HepG2 (cell line): ENCODE results near the gene ZNF184. TPM values are rescaled to one million over a fixed set of nuclear protein-coding genes. Genes with fewer than 3 reads are reported as not detected.

Experiments used
- AKNA ChIP-seq: sonication (generic); formaldehyde crosslinking; IDR thresholded peaks from 2 replicates; pipeline ENCODE4 v1.4.0; 2020; ENCODE audit warnings: missing genetic modification reagents, borderline replicate concordance
- HHEX ChIP-seq: IDR thresholded peaks from 2 replicates; pipeline ENCODE4 v1.6.1; 2016; ENCODE audit warnings: control low read depth
- HMGXB4 ChIP-seq, 2 experiments: sonication (generic) in 1 of 2; formaldehyde crosslinking in 1 of 2; IDR thresholded peaks; 2 replicates each; pipeline versions ENCODE4 v1.4.0 to v1.6.1; 2018 to 2020; ENCODE audit warnings: missing genetic modification reagents in 2 of 2, borderline replicate concordance in 1 of 2, low read depth in 1 of 2, mild to moderate bottlenecking in 1 of 2, missing biosample characterization in 1 of 2
- HOXA5 ChIP-seq: sonication (generic); formaldehyde crosslinking; IDR thresholded peaks from 2 replicates; pipeline ENCODE4 v1.4.0; 2020; ENCODE audit warnings: missing genetic modification reagents
- MIER3 ChIP-seq: IDR thresholded peaks from 2 replicates; pipeline ENCODE4 v1.6.1; 2016; ENCODE audit warnings: missing compliant biosample characterization, borderline replicate concordance
- MLX ChIP-seq: IDR thresholded peaks from 2 replicates; pipeline ENCODE4 v1.6.1; 2016
- POLR2G ChIP-seq: fragments of 200-400 bp; formaldehyde crosslinking; IDR thresholded peaks from 2 replicates; pipeline ENCODE4 v1.6.1; 2018; ENCODE audit warnings: mild to moderate bottlenecking, low read depth, low read length, moderate library complexity
- SKI ChIP-seq: fragments of 450-650 bp; IDR thresholded peaks from one replicate; pipeline ENCODE4 v1.6.1; 2018; ENCODE audit warnings: mild to moderate bottlenecking; ENCODE audit not compliant: partially characterized antibody
- STAG1 ChIP-seq: sonication (generic); formaldehyde crosslinking; IDR thresholded peaks from 2 replicates; pipeline ENCODE4 v1.4.0; 2020; ENCODE audit warnings: missing genetic modification reagents
- TRIM24 ChIP-seq: sonication (generic); formaldehyde crosslinking; IDR thresholded peaks from 2 replicates; pipeline ENCODE4 v1.8.0; 2022; ENCODE audit warnings: mild to moderate bottlenecking, missing genetic modification reagents
- YEATS4 ChIP-seq: sonication (generic); formaldehyde crosslinking; IDR thresholded peaks from 2 replicates; pipeline ENCODE4 v1.4.0; 2020; ENCODE audit warnings: missing genetic modification reagents, borderline replicate concordance
- ZFP37 ChIP-seq: sonication (generic); formaldehyde crosslinking; IDR thresholded peaks from 2 replicates; pipeline ENCODE4 v1.4.0; 2020; ENCODE audit warnings: missing genetic modification reagents, borderline replicate concordance
- ZNF275 ChIP-seq: sonication (generic); formaldehyde crosslinking; IDR thresholded peaks from 2 replicates; pipeline ENCODE4 v1.8.0; 2022; ENCODE audit warnings: missing genetic modification reagents, mild to moderate bottlenecking, inconsistent platforms, borderline replicate concordance
- ZNF513 ChIP-seq: sonication (generic); formaldehyde crosslinking; conservative IDR thresholded peaks from 2 replicates; pipeline ENCODE4 v1.5.0; 2020; ENCODE audit warnings: missing genetic modification reagents
- ZNF639 ChIP-seq: conservative IDR thresholded peaks from 2 replicates; pipeline ENCODE4 v1.6.1; 2018; ENCODE audit warnings: missing genetic modification reagents
- polyA plus RNA-seq, 8 experiments: library from polyadenylated mRNA; depleted of rRNA in 3 of 8; stranded (reverse) in 7 of 8; unstranded in 1 of 8; fragments of >200 nt; fragmentation: Illumina TruSeq in 4 of 8; extraction: Trizol in 4 of 8; gene quantifications; 2 replicates each; pipeline versions ENCODE4 v1.2.1 to v1.2.3, GENCODE V29; 2011 to 2016; ENCODE audit warnings: low read depth in 4 of 8, missing spikeins in 1 of 8, mixed read lengths in 1 of 8; ENCODE audit not compliant: insufficient read depth in 1 of 8
- total RNA-seq, 5 experiments: library from RNA; depleted of rRNA; stranded (reverse); fragments of >200 nt; fragmentation: Illumina TruSeq; extraction: Trizol; gene quantifications; 2 replicates each; pipeline ENCODE4 v1.2.3, GENCODE V29; 2016; ENCODE audit warnings: low read depth in 1 of 5

The ZNF184 gene
- total and polyA plus RNA-seq, 2 of the 13 experiments (the other 11 are each of a cell fraction or from before 2014, with no cell fraction given) = 2.1 to 10.1 TPM

- TF ChIP-seq ZNF275 (CRISPR knock-in tag) (no peak), POLR2G (no peak), SKI (no peak), MLX (0 out of 2 replicates have a peak, but pooled peaks have one; percentile 35), HHEX (CRISPR knock-in tag) (no peak), TRIM24 (CRISPR knock-in tag) (no peak), ZNF513 (CRISPR knock-in tag) (no peak), YEATS4 (CRISPR knock-in tag) (0 out of 2 replicates have a peak, but pooled peaks have one; percentile 15), AKNA (CRISPR knock-in tag) (no peak), ZFP37 (no peak), ZNF639 (CRISPR knock-in tag) (no peak), HMGXB4 (CRISPR knock-in tag; IDR thresholded peaks at IDR 0.05; ENCODE audit: borderline replicate concordance in 1 of 2, low read depth in 1 of 2) (peak; percentile 98 to 99), STAG1 (CRISPR knock-in tag) (no peak), MIER3 (CRISPR knock-in tag) (no peak), HOXA5 (CRISPR knock-in tag) (no peak)
Observed at GRCh38 chr6:27502508-27503435, 29.9 kb upstream of the ZNF184 start (continued).
